ENCODE data around the gene VTN.

The VTN gene

DNA sequence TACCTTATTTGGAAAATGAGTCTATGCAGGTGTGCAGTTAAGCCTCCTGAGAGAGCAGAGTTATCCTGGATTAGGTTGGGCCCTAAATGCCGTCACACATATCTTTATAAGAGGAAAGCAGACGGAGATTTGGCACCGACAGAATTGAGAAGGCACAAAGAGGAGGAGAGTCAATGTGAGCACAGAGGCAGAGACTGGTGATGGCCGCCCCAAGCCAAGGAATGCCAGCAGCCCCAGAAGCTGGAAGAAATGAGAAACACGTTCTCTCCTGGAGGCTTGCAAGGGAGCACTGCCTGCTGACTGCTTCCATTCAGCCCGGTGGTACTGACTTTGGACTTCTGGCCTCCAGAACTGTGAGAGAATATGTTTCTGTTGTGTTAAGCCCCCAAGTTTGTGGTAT, 32.7 kb upstream of the VTN start:
- in situ Hi-C loops (cut with HindIII; ENCODE audit: low sequenced_read_pairs): no loop called here
- TF ChIP-seq CTCF (IDR thresholded peaks at IDR 0.05; ENCODE audit: low read depth, low read length, missing control alignments): no peak
- DNase-seq (ENCODE audit: low read depth): no peak
- no peak overlapping the region for H3K4me3 ChIP-seq (ENCODE audit: low read depth, low read length)

- no peak overlapping the region for H3K4me3 ChIP-seq (ENCODE audit: low read depth, low read length)
- no peak for DNase-seq (ENCODE audit: low read depth)
- TF ChIP-seq CTCF (IDR thresholded peaks at IDR 0.05; ENCODE audit: low read depth, low read length, missing control alignments): no peak
- in situ Hi-C loops (cut with HindIII; ENCODE audit: low sequenced_read_pairs): no loop called here
Measured at GRCh38 chr17:28402224-28402630, 32.1 kb upstream of the VTN start.

DNA sequence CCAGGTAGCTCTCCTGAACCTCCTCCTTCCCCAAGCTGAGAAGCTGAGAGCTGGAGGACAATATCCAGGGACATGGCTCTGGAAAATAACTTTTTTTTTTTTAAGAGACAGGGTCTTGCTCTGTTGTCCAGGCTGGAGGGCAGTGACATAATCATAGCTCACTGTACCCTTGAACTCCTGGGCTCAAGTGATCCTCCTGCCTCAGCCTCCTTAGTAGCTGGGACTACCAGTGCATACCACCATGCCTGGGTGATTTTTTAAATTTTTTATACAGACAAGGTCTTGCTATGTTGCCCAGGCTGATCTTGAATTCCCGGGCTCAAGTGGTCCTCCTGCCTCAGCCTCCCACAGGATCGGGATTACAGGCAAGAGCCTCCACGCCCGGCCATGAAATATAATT, 29.7 kb upstream of the VTN start:
- H3K4me3 ChIP-seq (ENCODE audit: low read depth, low read length): no peak overlapping the region
- DNase-seq (ENCODE audit: low read depth): no peak
- TF ChIP-seq CTCF (IDR thresholded peaks at IDR 0.05; ENCODE audit: low read depth, low read length, missing control alignments): no peak
- in situ Hi-C loops (cut with HindIII; ENCODE audit: low sequenced_read_pairs): no loop called here

DNA sequence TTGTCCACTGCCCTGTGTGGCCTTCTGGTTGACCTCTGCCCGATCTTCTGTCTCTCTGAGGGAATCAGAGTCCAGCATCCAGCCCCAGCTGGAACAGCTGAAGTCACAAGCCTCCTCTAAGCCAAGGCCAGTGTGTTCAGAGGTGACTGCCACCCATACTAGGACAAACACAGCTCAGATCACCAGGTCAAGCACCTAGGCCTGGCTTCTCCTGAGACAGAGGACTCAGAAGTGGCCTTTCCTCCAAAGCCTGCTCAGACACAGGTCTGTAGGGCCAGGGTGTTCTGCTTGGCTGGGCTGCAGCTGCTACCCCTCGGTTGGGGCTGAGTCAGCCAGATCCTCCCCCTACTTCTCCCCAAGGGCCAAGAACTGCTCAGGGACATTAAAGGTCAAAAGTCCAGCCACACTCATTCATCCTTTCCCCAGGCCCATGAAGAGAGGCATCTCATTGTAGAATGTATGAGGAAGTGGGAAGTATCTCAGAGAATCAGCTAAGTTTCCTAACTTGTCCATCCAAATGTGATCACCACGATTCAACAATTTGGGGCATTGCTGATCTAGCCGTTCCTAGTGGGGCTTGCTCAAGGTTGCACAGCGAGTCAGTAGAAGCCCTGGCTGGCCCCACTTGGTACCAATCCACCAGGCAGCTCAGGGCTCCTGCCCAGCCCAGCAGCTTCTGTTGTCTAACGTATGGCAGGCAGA, 28.3 kb upstream of the VTN start:
- DNase-seq (ENCODE audit: low read depth): no peak
- in situ Hi-C loops (cut with HindIII; ENCODE audit: low sequenced_read_pairs): no loop called here

DNA sequence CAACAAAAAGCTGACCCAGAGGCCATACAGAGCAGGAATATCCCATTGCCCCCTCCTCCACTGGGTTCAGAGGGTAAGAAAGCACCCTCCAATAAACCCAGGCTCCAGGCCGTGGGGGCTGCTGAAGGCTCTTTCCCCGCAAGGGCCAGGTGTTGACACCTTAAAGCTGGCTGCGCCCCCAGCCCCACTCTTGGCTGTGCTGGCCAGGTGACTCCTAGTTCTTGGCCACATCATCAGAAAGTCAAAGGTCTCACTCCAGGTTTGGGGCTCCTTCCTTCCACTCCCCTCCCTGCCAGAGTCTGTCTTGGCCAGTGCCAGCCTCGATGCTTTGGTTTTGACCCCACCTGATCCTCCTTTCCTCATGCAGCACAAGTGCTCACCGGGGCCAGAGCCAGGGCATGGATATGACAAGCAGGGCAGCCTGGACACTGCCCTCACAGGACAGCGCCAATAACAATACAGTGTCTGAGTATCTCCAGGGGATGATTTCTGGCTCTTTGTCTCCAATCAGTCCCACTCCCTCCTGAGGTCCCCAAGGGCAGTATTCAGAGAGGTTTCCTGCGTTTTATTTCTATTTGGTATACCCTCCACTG, 27.7 kb upstream of the VTN start:
- no peak overlapping the region for H3K4me3 ChIP-seq (ENCODE audit: low read depth, low read length)
- no peak for TF ChIP-seq CTCF (IDR thresholded peaks at IDR 0.05; ENCODE audit: low read depth, low read length, missing control alignments)
- in situ Hi-C loops (cut with HindIII; ENCODE audit: low sequenced_read_pairs): no loop called here
- DNase-seq (ENCODE audit: low read depth): no peak

More for the DNA sequence above, 28.3 kb upstream of the VTN start:
- no peak overlapping the region for H3K4me3 ChIP-seq (ENCODE audit: low read depth, low read length)
- TF ChIP-seq CTCF (IDR thresholded peaks at IDR 0.05; ENCODE audit: low read depth, low read length, missing control alignments): no peak

- no peak for TF ChIP-seq CTCF (IDR thresholded peaks at IDR 0.05; ENCODE audit: low read depth, low read length, missing control alignments)
- H3K4me3 ChIP-seq (ENCODE audit: low read depth, low read length): no peak overlapping the region
- no peak for DNase-seq (ENCODE audit: low read depth)
- in situ Hi-C loops (cut with HindIII; ENCODE audit: low sequenced_read_pairs): no loop called here
Measured at GRCh38 chr17:28397275-28397674, 27.2 kb upstream of the VTN start.
